ENCODE data around the gene SNAI1. TPM values are rescaled to one million over a fixed set of nuclear protein-coding genes. Genes with fewer than 3 reads are reported as not detected.

SNAI1 gene
- total and polyA plus RNA-seq, 2 of the 4 experiments (the other 2 are of a cell fraction): 0.54 to 13.7 TPM

DNA sequence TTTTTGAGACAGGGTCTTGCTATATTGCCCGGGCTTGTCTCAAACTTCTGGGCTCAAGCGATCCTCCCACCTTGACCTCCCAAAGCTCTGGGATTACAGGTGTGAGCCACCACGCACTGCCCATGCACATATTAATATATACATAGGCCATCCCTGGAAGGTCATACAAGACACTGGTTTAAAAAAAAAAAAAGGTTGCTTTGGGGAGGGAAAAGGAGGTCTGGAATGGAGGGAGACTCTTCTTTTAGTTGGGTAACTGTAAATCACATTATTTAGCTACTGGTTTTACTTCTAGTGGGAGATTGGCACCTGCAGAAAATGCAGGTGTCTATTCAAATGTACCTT, 4.1 kb upstream of the SNAI1 start:
- H3K4me3 ChIP-seq (ENCODE audit: insufficient read depth, low read depth, low read length): no peak overlapping the region
- no peak overlapping the region for H2AFZ ChIP-seq (replicated peaks; ENCODE audit: low read length, poor library complexity)
- no peaks in the 10 kb centered on the region; the same call in 1 of the 2 replicates for H4K20me1 ChIP-seq (ENCODE audit: insufficient read depth, low read length)
- no peak overlapping the region for H2AK5ac ChIP-seq (ENCODE audit: low read depth, low read length)
- BruUV-seq (replicated peaks): no TSS peak
- CTCF ChIA-PET: interaction anchor here (0.9 to 7.0 kb wide), 7 partner anchors 67 to 187 kb away, joined by 3 to 98 read pairs (median 5); no protein-coding TSS in a partner anchor
- no CpG with 5 or more reads among the region's 3 CpGs for WGBS, 2 experiments (ENCODE audit: extremely low coverage in 2 of 2, insufficient read length in 1 of 2)
- H4K8ac ChIP-seq (ENCODE audit: low read depth in 2 of 2, low read length in 2 of 2): no peak overlapping the region
- no peak overlapping the region for H3K14ac ChIP-seq (replicated peaks; ENCODE audit: low read depth, low read length)
- no peak overlapping the region for H4K5ac ChIP-seq (ENCODE audit: low read depth, low read length)
- H2BK120ac ChIP-seq (ENCODE audit: low read depth, low read length): no peak overlapping the region
- no peaks in the 10 kb centered on the region for H3K27me3 ChIP-seq (ENCODE audit: control insufficient read depth, insufficient read depth, low read length)
- no peaks in the 10 kb centered on the region; the same call in 1 of the 2 replicates for H3K9me1 ChIP-seq (ENCODE audit: insufficient read depth, low read length)
- DNase-seq (no peak), ATAC-seq (ENCODE audit: low read depth) (no peak)
- H2BK5ac ChIP-seq (ENCODE audit: low read depth, low read length, poor library complexity, severe bottlenecking): no peak overlapping the region
- H2AK9ac ChIP-seq (replicated peaks; ENCODE audit: low read depth, low read length, poor library complexity): no peak overlapping the region
- no peak overlapping the region for H3K27ac ChIP-seq (ENCODE audit: insufficient read depth, low read length)
- H3K9me3 ChIP-seq (ENCODE audit: control insufficient read depth, insufficient read depth, low read length): no peaks in the 10 kb centered on the region
- no peak overlapping the region for H4K91ac ChIP-seq (ENCODE audit: insufficient read depth, low read depth, low read length)
- TF ChIP-seq MAFK (IDR thresholded peaks at IDR 0.05; ENCODE audit: low read depth, low read length): no peak
- no peak for TF ChIP-seq CEBPB (IDR thresholded peaks at IDR 0.05; ENCODE audit: low read depth, low read length)
- TF ChIP-seq CTCF (conservative IDR thresholded peaks at IDR 0.05; ENCODE audit: low read depth, low read length): no peak
- no peak for TF ChIP-seq RCOR1 (IDR thresholded peaks at IDR 0.05; ENCODE audit: insufficient replicate concordance, low read length)
- TF ChIP-seq CHD1 (IDR thresholded peaks at IDR 0.05; ENCODE audit: low read depth, low read length): no peak
- TF ChIP-seq RAD21 (IDR thresholded peaks at IDR 0.05; ENCODE audit: low read length): no peak
- no peak for TF ChIP-seq FOS (IDR thresholded peaks at IDR 0.05; ENCODE audit: low read depth, low read length)
- TF ChIP-seq NFE2L2 (IDR thresholded peaks at IDR 0.05; ENCODE audit: low read depth, low read length): no peak
- TF ChIP-seq SMC3 (IDR thresholded peaks at IDR 0.05; ENCODE audit: low read depth, low read length): no peak
- no peak for TF ChIP-seq MAZ (IDR thresholded peaks at IDR 0.05; ENCODE audit: borderline replicate concordance, low read depth, low read length)
- no peak for TF ChIP-seq BHLHE40 (IDR thresholded peaks at IDR 0.05; ENCODE audit: low read depth, low read length)
- TF ChIP-seq ELK1 (IDR thresholded peaks at IDR 0.05; ENCODE audit: borderline replicate concordance, low read depth, low read length): no peak
- TF ChIP-seq RFX5 (IDR thresholded peaks at IDR 0.05; ENCODE audit: low read depth, low read length): no peak
- TF ChIP-seq, protein P1, sequence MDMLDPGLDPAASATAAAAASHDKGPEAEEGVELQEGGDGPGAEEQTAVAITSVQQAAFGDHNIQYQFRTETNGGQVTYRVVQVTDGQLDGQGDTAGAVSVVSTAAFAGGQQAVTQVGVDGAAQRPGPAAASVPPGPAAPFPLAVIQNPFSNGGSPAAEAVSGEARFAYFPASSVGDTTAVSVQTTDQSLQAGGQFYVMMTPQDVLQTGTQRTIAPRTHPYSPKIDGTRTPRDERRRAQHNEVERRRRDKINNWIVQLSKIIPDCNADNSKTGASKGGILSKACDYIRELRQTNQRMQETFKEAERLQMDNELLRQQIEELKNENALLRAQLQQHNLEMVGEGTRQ (IDR thresholded peaks at IDR 0.05; ENCODE audit: low read depth, low read length): no peak
- no peak overlapping the region for H3K9ac ChIP-seq (ENCODE audit: low read depth, low read length)
- in situ Hi-C loops (cut with MboI; ENCODE audit: low sequenced_read_pairs) (no loop called here), intact Hi-C loops (cut with micrococcal nuclease) (loop anchor here (1.0 kb wide), 3 partner anchors 93 to 201 kb away; no protein-coding TSS in a partner anchor), dilution Hi-C loops (cut with HindIII; ENCODE audit: low sequenced_read_pairs, unreplicated experiment) (no loop called here)
- no peaks in the 10 kb centered on the region for H3K36me3 ChIP-seq (ENCODE audit: control insufficient read depth, insufficient read depth, low read length)
- H2BK15ac ChIP-seq (ENCODE audit: low read depth, low read length): no peak overlapping the region
- H3K79me1 ChIP-seq (ENCODE audit: low read depth in 1 of 2, low read length in 2 of 2): peaks cover 0 to 9% of the 10 kb centered on the region in 2 experiments; a peak in 2 of 4 replicates
- no peak overlapping the region for H3K18ac ChIP-seq (ENCODE audit: low read depth, low read length)
- H3K56ac ChIP-seq (ENCODE audit: extremely low read depth, insufficient read depth, low read length): no peak overlapping the region
- POLR2A ChIA-PET (ENCODE audit: unreplicated experiment): interaction anchor here (0.6 to 1.1 kb wide), 2 partner anchors 8 to 10 kb away, joined by 5 to 8 read pairs; no protein-coding TSS in a partner anchor
- H3K4ac ChIP-seq (ENCODE audit: low read depth, low read length): no peak overlapping the region
- no peak overlapping the region for H2BK20ac ChIP-seq (ENCODE audit: low read depth, low read length)
- peaks cover 2% of the 10 kb centered on the region; the same call in 1 of the 2 replicates for H3K4me1 ChIP-seq (ENCODE audit: control insufficient read depth, insufficient read depth, low read length)
- no peak overlapping the region for H3K23ac ChIP-seq (ENCODE audit: low read depth, low read length)
- H3K4me2 ChIP-seq (ENCODE audit: low read depth, low read length): no peak overlapping the region

All from IMR-90 (cell line).